ENCODE data around the gene RAPGEF2.

RAPGEF2 gene

GRCh38 chr4:159360549-159360948 lies 257.7 kb downstream of the RAPGEF2 start:
- H3K4me1 Mint-ChIP-seq: peaks cover 7% of the 10 kb centered on the region
- no peak overlapping the region for H3K27ac Mint-ChIP-seq
- H3K9me3 Mint-ChIP-seq: no peaks in the 10 kb centered on the region
- TF ChIP-seq CTCF (IDR thresholded peaks at IDR 0.05; ENCODE audit: unreplicated experiment in 3 of 3): no peak
- peaks cover 53% of the 10 kb centered on the region for H3K36me3 Mint-ChIP-seq (ENCODE audit: low read depth)
- H3K4me3 Mint-ChIP-seq: no peak overlapping the region
- no peaks in the 10 kb centered on the region for H3K27me3 Mint-ChIP-seq (ENCODE audit: low read depth)

- TF ChIP-seq CTCF (IDR thresholded peaks at IDR 0.05; ENCODE audit: unreplicated experiment in 3 of 3): no peak
- no peaks in the 10 kb centered on the region for H3K27me3 Mint-ChIP-seq (ENCODE audit: low read depth)
- peaks cover 35% of the 10 kb centered on the region for H3K36me3 Mint-ChIP-seq (ENCODE audit: low read depth)
- H3K9me3 Mint-ChIP-seq: no peaks in the 10 kb centered on the region
- H3K27ac Mint-ChIP-seq: no peak overlapping the region
- no peaks in the 10 kb centered on the region for H3K4me1 Mint-ChIP-seq
- H3K4me3 Mint-ChIP-seq: no peak overlapping the region
Observed at GRCh38 chr4:159363361-159363760, 260.5 kb downstream of the RAPGEF2 start.

- Mint-ChIP-seq H3K27me3 (ENCODE audit: low read depth) (no peaks in the 10 kb centered on the region), H3K36me3 (ENCODE audit: low read depth) (peaks cover 10% of the 10 kb centered on the region), H3K27ac (no peak overlapping the region), H3K4me3 (no peak overlapping the region), H3K9me3 (peaks cover 10% of the 10 kb centered on the region), H3K4me1 (no peaks in the 10 kb centered on the region)
- no peak for TF ChIP-seq CTCF (IDR thresholded peaks at IDR 0.05; ENCODE audit: unreplicated experiment in 3 of 3)
Observed at GRCh38 chr4:159366966-159367780, 264.3 kb downstream of the RAPGEF2 start.

- no peaks in the 10 kb centered on the region for H3K4me1 Mint-ChIP-seq
- no peak overlapping the region for H3K4me3 Mint-ChIP-seq
- H3K36me3 Mint-ChIP-seq (ENCODE audit: low read depth): peaks cover 10% of the 10 kb centered on the region
- no peak for TF ChIP-seq CTCF (IDR thresholded peaks at IDR 0.05; ENCODE audit: unreplicated experiment in 3 of 3)
- H3K27ac Mint-ChIP-seq: no peak overlapping the region
- H3K9me3 Mint-ChIP-seq: peaks cover 10% of the 10 kb centered on the region
- H3K27me3 Mint-ChIP-seq (ENCODE audit: low read depth): no peaks in the 10 kb centered on the region
Observed at GRCh38 chr4:159367781-159368080, 264.9 kb downstream of the RAPGEF2 start.

GRCh38 chr4:159368320-159368719 lies 265.4 kb downstream of the RAPGEF2 start:
- peaks cover 6% of the 10 kb centered on the region for H3K36me3 Mint-ChIP-seq (ENCODE audit: low read depth)
- H3K9me3 Mint-ChIP-seq: peaks cover 10% of the 10 kb centered on the region
- TF ChIP-seq CTCF (IDR thresholded peaks at IDR 0.05; ENCODE audit: unreplicated experiment in 3 of 3): no peak
- H3K4me1 Mint-ChIP-seq: no peaks in the 10 kb centered on the region
- no peak overlapping the region for H3K27ac Mint-ChIP-seq
- no peak overlapping the region for H3K4me3 Mint-ChIP-seq
- no peaks in the 10 kb centered on the region for H3K27me3 Mint-ChIP-seq (ENCODE audit: low read depth)

- Mint-ChIP-seq H3K36me3 (ENCODE audit: low read depth) (no peaks in the 10 kb centered on the region), H3K27ac (no peak overlapping the region), H3K27me3 (ENCODE audit: low read depth) (no peaks in the 10 kb centered on the region), H3K9me3 (peaks cover 10% of the 10 kb centered on the region), H3K4me1 (no peaks in the 10 kb centered on the region), H3K4me3 (no peak overlapping the region)
- TF ChIP-seq CTCF (IDR thresholded peaks at IDR 0.05; ENCODE audit: unreplicated experiment in 3 of 3): no peak
Observed at GRCh38 chr4:159369256-159369655, 266.4 kb downstream of the RAPGEF2 start.
